IPS-15b (cell line): ENCODE data around the gene ATP8B1.

Experiments used
- H3K27me3 ChIP-seq: one replicate; pipeline ENCODE4 v1.6.1; 2013; ENCODE audit warnings: low read length; ENCODE audit not compliant: control insufficient read depth, insufficient read depth
- H3K36me3 ChIP-seq: one replicate; pipeline ENCODE4 v1.6.1; 2013; ENCODE audit warnings: low read length; ENCODE audit not compliant: control insufficient read depth, insufficient read depth
- H3K4me1 ChIP-seq: one replicate; pipeline ENCODE4 v1.6.1; 2013; ENCODE audit warnings: mild to moderate bottlenecking, low read length; ENCODE audit not compliant: control insufficient read depth, insufficient read depth
- H3K4me3 ChIP-seq: one replicate; pipeline ENCODE4 v1.5.1; 2013; ENCODE audit warnings: low read depth, low read length
- H3K9ac ChIP-seq: one replicate; pipeline ENCODE4 v1.6.1; 2013; ENCODE audit warnings: low read depth, mild to moderate bottlenecking, low read length
- H3K9me3 ChIP-seq: one replicate; pipeline ENCODE4 v1.6.1; 2013; ENCODE audit warnings: mild to moderate bottlenecking, low read length; ENCODE audit not compliant: control insufficient read depth, insufficient read depth

The ATP8B1 gene

DNA sequence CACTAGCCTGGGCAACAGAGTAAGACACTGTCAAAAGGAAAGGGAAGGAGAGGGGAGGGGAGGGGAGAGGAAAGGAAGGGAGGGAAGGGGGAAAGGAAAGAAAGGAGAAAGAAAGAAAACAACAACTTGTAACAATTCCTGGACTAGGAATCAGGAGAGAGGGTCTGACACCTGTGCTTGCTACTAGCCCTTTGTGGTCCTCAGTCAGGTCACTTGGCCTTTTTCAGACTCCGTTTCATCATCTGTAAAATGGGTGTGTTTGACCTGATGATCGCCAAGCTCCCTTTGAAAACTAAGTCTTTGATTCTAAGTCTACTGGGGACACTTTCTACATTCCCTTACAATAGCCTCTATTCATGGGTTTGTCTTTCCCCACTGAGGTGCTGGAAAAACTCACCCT is 11.4 kb upstream of the ATP8B1 start:
- Histone ChIP-seq H3K4me1 (no peaks in the 10 kb centered on the region), H3K36me3 (no peaks in the 10 kb centered on the region), H3K9me3 (no peaks in the 10 kb centered on the region), H3K27me3 (no peaks in the 10 kb centered on the region), H3K4me3 (no peak overlapping the region), H3K9ac (no peak overlapping the region)

DNA sequence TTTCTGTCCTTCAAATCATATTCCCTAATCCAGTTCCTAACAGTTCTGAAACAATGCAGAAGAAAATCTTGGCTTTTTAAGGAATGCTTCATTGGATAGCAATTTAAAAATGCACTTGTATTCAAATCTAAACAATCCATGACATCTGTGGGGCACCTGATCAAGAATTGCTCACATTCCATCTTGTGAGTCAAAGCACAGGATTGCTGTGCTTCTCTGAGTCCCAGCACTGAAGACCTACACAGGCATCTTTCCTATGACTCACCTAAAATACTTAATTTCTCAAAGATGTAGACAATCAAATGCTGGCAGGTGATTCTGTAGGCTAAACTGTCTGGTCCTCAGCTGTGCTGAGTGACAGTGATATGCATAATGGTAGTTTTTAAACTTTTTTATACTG is 10.1 kb upstream of the ATP8B1 start:
- Histone ChIP-seq H3K9me3 (no peaks in the 10 kb centered on the region), H3K4me3 (no peak overlapping the region), H3K4me1 (no peaks in the 10 kb centered on the region), H3K9ac (no peak overlapping the region), H3K27me3 (no peaks in the 10 kb centered on the region), H3K36me3 (no peaks in the 10 kb centered on the region)

DNA sequence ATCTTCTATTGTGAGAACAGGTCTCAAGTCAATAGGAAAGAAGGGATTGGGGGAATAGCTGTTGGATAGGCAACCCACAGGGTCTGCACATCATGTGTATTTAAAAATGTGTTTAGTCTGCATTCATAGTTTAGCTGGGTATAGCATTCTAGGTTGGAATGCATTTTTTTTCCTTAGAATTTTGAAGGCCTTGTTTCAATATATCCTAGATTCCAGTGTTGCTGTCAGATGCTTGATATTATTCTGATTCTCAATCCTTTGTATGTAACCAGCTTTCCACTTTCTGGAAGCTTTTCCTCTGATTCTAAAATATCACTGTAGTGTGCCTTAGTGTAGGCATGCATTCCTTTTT is 9.0 kb upstream of the ATP8B1 start:
- H3K4me3 ChIP-seq = no peak overlapping the region
- H3K36me3 ChIP-seq = no peaks in the 10 kb centered on the region
- H3K27me3 ChIP-seq = no peaks in the 10 kb centered on the region
- no peaks in the 10 kb centered on the region for H3K4me1 ChIP-seq
- no peaks in the 10 kb centered on the region for H3K9me3 ChIP-seq
- H3K9ac ChIP-seq = no peak overlapping the region

DNA sequence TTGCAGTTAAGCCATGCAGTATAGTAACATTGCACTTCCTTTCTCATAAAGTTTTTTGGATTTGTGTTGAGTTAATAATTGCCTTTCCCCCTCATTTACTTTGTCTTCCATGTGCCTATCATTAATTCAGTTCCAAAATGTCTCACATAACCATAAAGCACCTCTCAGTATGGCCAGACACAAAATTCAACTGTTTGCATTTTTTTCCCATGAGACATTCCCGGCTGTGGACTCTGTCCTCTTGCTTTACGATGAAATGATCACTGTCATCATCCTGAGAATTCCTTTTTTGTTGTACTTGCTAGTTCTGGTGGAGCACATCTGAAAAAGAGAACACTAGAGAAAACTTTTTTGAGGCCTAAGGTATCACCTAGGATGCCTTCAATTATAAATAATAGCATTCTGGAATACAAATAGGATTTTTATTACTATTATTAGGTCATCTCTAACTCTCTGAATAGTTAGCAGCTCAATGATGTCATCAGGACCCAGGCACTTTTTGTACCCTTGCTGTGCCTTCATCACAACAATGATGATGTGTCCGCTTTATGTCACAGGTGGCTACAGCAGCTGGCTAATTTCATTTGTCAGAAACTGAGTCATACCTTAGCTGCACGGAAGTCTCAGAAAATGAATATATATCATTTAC is 8.5 kb upstream of the ATP8B1 start:
- Histone ChIP-seq H3K4me1 (no peaks in the 10 kb centered on the region), H3K27me3 (no peaks in the 10 kb centered on the region), H3K36me3 (no peaks in the 10 kb centered on the region), H3K4me3 (no peak overlapping the region), H3K9ac (no peak overlapping the region), H3K9me3 (no peaks in the 10 kb centered on the region)

DNA sequence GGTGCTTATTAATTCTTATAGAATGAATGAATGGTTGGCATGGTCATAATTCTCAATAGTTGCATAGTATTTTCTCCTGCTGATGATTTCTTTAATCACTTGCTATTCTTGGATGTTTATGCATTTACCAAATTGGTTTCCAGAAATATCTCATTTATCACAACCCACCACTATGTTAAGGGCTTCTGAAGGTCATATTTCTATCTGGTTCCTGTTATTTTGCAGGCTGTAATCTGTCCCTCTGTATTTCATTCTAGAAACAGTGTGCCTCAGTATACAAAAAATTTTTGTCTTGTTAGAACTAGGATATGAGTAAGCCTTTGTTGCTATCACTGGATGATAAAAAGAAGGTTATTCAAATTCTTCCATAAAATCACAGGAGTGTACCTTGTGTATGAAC is 6.1 kb upstream of the ATP8B1 start:
- Histone ChIP-seq H3K9ac (no peak overlapping the region), H3K27me3 (peaks cover 11% of the 10 kb centered on the region), H3K9me3 (no peaks in the 10 kb centered on the region), H3K36me3 (no peaks in the 10 kb centered on the region), H3K4me1 (no peaks in the 10 kb centered on the region), H3K4me3 (no peak overlapping the region)

DNA sequence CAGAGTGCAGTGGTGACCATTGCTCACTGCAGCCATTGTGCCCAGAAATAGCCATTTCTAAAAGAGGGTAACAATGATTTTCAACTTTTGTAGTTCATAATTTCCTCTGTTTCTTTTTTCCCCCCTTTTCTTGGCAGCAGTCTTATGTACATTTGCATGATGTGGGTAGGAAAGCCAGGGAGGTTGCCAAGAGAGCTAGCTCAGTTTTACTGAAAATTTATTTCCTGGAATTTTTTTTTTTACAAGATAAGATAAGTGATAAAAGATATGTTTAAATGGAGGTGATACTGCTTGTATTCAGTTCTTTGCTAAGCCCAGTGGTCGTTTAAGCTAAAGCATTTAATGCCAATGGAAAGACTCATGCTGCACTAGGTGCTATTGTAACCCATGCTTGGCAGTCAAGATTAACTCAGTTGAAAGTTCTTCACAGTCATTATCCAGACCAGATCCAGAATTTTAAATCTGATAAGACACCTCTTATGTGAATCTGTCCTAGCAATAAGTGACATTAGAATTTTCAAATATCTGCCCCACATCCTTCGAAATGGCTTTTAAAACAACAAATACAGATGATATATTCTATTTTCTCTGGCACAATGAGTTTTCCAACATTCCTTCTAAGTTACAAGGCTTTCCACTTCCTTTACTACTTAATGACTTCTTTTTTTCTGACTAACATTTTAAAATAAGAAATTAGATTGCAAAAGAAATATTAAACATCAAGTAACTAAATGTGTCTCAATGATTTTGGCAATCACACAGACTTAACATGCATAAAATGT is 4.4 kb upstream of the ATP8B1 start:
- Histone ChIP-seq H3K4me1 (no peaks in the 10 kb centered on the region), H3K27me3 (peaks cover 21% of the 10 kb centered on the region), H3K36me3 (no peaks in the 10 kb centered on the region), H3K9me3 (no peaks in the 10 kb centered on the region), H3K9ac (no peak overlapping the region), H3K4me3 (no peak overlapping the region)

DNA sequence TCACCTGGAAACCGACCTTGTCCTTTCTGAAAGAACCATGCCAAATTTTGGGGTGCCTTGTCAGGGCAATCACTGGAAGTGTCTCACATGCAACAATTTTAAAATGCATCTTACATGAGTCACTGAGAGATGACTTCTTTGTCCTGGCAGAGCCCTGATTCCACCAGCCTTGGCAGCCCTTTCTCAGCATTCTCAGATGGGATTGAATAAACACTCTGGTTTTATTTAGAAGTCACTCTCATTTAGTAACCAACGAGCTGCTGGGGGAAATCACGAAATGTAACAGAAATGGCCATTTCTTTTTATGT is 3.8 kb upstream of the ATP8B1 start:
- Histone ChIP-seq H3K9me3 (no peaks in the 10 kb centered on the region), H3K9ac (no peak overlapping the region), H3K36me3 (no peaks in the 10 kb centered on the region), H3K4me1 (no peaks in the 10 kb centered on the region), H3K4me3 (no peak overlapping the region), H3K27me3 (peaks cover 27% of the 10 kb centered on the region)

DNA sequence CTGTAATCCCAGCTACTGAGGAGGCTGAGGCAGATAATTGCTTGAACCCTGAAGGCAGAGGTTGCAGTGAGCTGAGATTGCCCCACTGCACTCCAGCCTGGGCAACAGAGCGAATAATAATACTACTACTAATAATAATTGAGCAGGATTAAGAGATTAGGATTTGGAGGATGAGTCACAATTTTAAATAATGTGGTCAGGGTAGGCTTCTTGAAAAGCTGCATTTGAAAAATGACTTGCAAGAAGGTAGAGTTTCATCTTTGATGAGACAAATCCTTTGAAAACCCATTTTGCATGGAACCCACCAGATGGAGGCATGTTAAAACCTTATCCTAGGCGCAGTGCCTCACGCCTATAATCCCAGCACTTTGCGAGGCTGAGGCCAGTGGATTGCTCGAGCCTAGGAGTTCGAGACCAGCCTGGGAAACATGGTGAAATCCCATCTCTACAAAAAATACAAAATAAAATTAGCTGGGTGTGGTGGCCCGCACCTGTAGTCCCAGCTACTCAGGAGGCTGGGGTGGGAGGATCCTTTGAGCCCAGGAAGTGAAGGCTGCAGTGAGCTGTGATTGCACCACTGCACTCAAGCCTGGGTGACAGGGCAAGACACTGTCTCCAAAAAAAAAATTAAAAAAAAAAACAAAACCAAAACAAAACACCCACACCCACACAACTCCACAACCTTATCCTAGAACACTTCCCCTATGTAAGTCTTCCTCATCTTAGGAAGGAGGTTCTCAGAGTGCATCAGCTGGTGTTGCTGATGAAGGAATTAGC is 3.3 kb upstream of the ATP8B1 start:
- Histone ChIP-seq H3K27me3 (peaks cover 32% of the 10 kb centered on the region), H3K9ac (no peak overlapping the region), H3K9me3 (no peaks in the 10 kb centered on the region), H3K4me1 (no peaks in the 10 kb centered on the region), H3K4me3 (no peak overlapping the region), H3K36me3 (no peaks in the 10 kb centered on the region)

DNA sequence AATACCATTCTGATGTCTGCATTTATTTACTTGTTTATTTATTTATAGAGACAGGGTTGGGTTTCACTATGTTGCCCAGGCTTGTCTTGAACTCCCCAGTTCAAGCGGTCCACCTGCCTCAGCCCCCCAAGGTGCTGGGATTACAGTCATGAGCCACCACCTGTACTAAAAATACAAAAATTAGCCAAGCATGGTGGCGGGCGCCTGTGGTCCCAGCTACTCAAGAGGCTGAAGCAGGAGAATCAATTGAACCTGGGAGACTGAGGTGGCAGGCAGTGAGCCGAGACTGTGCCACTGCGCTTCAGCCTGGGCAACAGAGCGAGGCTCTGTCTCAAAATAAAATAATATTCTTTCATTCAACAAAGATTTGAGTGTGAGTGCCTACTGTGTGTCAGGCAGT is 2.0 kb upstream of the ATP8B1 start:
- Histone ChIP-seq H3K9me3 (no peaks in the 10 kb centered on the region), H3K4me1 (no peaks in the 10 kb centered on the region), H3K4me3 (no peak overlapping the region), H3K9ac (no peak overlapping the region), H3K36me3 (no peaks in the 10 kb centered on the region), H3K27me3 (peaks cover 45% of the 10 kb centered on the region)

DNA sequence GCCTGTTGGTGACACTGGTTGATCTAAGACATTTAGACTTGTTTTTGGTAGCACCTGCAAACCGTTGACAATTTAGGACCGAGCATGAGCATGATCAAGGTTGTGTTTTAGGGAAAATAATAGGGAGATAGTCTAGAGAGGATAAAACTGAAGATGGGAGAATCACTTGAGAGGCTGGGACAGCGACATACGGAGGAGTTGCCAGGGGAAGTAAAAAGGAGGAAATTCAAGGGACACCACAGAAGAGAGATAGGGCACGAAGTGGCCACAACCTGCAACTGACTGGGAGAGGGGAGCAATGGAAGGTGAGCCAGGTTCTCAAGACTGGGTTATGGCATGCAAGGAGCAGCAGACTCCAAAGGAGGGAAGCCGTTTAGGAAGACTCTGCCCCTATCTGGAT is 1.4 kb upstream of the ATP8B1 start:
- Histone ChIP-seq H3K36me3 (no peaks in the 10 kb centered on the region), H3K9ac (no peak overlapping the region), H3K4me1 (no peaks in the 10 kb centered on the region), H3K27me3 (peaks cover 51% of the 10 kb centered on the region), H3K9me3 (no peaks in the 10 kb centered on the region), H3K4me3 (peak overlapping the region; percentile 80)

DNA sequence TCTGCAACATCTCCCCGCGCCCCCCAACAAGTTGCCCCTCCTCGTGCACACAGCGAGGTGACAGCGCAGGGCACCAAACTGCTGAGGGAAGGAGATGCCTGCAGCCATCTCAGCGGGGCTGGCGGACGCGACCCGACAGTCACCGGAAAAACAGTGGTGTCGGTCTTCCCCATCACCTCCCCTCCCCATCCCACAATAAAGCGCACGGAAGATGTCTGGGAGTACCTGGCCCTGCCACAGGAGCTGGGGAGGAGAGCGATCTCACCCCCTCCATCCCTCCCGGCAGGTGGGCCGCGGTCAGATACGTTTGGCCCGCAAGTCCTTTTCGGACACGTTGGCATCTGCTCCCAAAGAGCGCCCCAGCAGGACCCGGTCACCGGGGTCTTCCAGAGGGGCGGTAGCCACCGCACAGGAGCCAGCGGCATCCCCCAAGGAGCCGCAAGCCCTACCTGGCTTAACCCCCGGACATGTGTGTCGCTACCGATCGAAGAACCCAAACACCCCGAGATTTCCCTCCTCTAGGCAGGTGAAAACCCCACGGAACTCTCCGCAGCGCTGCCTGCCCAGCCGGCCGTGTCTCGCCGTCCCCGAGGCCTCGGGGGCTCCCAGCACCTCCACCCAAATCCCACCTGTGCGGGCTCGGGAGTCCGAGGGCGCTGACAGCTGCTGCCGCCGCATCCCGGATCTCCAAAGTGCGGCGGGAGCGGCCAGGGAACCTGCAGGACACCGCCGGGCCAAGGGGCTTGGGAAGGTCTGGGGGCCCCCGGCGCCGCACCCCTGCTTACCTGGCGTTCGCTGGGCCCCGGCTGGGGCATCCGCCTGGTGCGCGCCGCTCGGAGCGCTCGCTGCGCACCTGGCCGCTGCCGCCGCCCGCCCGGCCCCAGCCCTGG is 657 bp downstream of the ATP8B1 start:
- Histone ChIP-seq H3K36me3 (no peaks in the 10 kb centered on the region), H3K4me1 (no peaks in the 10 kb centered on the region), H3K9ac (no peak overlapping the region), H3K9me3 (no peaks in the 10 kb centered on the region), H3K4me3 (peak overlapping the region; percentile 80), H3K27me3 (peaks cover 56% of the 10 kb centered on the region)
